ENCODE results near the gene DUSP5. TPM values are rescaled to one million over a fixed set of nuclear protein-coding genes. Genes with fewer than 3 reads are reported as not detected.

DUSP5 gene
- total and polyA plus RNA-seq, 2 experiments from 2014 or later, result 49.6 to 60.7 TPM

DNA sequence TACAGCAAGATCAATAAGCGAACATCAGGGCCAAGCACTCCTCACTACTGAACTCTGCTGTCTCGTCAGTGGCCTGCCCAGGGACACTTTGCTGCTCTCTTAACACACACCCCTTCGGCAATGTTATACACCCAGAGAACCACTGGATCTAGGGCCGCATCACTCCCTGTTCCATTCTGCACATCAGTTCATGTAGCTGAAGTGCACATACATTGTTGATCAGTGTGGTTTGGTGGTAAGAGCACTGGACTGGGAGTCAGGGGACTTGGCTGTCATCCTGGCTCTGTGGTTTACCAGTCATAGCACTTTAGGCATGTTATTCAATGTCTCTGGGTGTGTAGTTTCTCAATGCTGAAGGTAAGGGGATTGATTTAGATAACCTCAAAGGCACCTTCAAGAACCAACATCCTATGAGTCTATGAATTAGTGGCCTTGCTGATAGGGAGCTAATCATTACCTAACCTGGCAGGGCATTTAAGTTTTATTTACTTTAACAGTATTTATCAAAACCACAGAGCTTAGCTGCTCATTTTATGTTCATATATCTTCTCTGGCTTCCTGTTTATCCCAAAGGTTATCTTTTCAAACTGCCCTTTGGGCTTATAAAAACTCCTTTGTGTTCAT lies 24.8 kb downstream of the DUSP5 start:
- Histone ChIP-seq H3K4me1 (ENCODE audit: insufficient read depth) (no peaks in the 10 kb centered on the region), H3K4me3 (no peak overlapping the region), H3K36me3 (replicated peaks; ENCODE audit: insufficient read depth, low read depth) (no peaks in the 10 kb centered on the region), H3K9me2 (replicated peaks; ENCODE audit: insufficient read depth) (no peaks in the 10 kb centered on the region), H2AFZ (no peak overlapping the region), H4K20me1 (ENCODE audit: insufficient read depth, poor library complexity, severe bottlenecking) (no peaks in the 10 kb centered on the region), H3K27ac (peak overlapping the region; percentile 49), H3K79me2 (no peaks in the 10 kb centered on the region), H3K4me2 (peak overlapping the region; percentile 21), H3K27me3 (peaks cover 13% of the 10 kb centered on the region), H3K9me3 (ENCODE audit: low read depth) (no peaks in the 10 kb centered on the region)
- no peak for DNase-seq (ENCODE audit: low spot score)
- WGBS (ENCODE audit: low lambda C conversion rate, missing lambda C conversion rate), result 61% methylated on average over 4 of the region's 4 CpGs
- TF ChIP-seq EZH2 (IDR thresholded peaks at IDR 0.05; ENCODE audit: borderline replicate concordance) (no peak), EZH2phosphoT487 (IDR thresholded peaks at IDR 0.05; ENCODE audit: low read depth, severe bottlenecking, unreplicated experiment) (no peak)
- TF ChIP-seq, protein P1, sequence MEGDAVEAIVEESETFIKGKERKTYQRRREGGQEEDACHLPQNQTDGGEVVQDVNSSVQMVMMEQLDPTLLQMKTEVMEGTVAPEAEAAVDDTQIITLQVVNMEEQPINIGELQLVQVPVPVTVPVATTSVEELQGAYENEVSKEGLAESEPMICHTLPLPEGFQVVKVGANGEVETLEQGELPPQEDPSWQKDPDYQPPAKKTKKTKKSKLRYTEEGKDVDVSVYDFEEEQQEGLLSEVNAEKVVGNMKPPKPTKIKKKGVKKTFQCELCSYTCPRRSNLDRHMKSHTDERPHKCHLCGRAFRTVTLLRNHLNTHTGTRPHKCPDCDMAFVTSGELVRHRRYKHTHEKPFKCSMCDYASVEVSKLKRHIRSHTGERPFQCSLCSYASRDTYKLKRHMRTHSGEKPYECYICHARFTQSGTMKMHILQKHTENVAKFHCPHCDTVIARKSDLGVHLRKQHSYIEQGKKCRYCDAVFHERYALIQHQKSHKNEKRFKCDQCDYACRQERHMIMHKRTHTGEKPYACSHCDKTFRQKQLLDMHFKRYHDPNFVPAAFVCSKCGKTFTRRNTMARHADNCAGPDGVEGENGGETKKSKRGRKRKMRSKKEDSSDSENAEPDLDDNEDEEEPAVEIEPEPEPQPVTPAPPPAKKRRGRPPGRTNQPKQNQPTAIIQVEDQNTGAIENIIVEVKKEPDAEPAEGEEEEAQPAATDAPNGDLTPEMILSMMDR (IDR thresholded peaks at IDR 0.05; ENCODE audit: poor library complexity), result no peak

DNA sequence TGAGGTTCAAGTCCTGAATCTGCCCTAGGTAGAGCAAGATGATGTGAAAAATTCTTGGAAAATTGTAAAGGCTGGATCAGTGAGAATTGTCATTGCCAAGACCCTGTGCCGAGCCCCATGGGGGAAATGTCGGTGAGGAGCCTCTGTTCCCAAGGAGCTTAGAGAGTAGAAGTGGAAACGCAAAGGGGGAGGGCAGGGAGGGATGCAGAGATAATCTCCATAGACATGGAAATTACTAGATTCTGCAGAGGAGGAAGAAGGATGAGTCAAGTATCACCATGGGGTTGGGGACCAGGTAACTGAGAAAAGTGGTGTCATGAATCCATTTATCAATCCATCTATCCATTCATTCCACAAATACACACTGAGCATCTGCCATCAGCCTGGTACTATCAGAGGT lies 26.0 kb downstream of the DUSP5 start:
- no peak overlapping the region for H3K4me2 ChIP-seq

DNA sequence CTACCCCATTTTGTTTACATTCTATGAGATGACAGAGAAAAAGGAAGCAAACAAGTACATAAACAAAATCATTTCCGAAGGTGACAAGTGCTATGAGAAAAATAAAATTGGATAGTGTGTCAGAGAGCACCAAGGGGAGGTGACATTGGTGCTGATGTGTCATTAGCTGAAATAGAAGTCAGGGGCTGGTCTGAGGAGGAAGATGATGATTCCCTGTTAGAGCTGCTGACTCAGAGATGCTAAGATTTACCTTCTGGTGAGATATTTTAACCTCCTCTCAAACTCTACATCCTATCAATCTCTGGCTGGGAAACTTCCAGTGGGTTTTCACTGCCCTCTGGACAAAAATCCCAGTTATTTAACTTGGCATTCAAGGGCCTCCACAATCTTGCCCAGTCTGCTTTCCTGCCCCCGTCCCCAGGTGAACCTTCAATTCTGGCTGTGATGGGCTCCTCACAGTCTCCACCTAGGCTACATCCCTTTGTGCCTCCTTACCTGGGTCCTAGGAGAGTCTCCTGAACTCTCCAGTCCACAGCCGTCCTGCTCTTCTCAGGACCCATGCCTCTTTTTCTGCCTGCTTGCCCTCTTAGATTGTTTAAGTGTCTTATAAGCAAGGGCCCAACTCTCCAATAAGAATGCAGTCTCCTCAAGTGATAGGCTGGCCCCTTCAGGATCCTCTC lies 26.6 kb downstream of the DUSP5 start:
- H3K4me1 ChIP-seq (ENCODE audit: insufficient read depth), result no peaks in the 10 kb centered on the region
- H3K79me2 ChIP-seq, result no peaks in the 10 kb centered on the region
- DNase-seq (ENCODE audit: low spot score), result no peak
- TF ChIP-seq EZH2 (IDR thresholded peaks at IDR 0.05; ENCODE audit: borderline replicate concordance) (no peak), EZH2phosphoT487 (IDR thresholded peaks at IDR 0.05; ENCODE audit: low read depth, severe bottlenecking, unreplicated experiment) (no peak)
- TF ChIP-seq, protein P1 (IDR thresholded peaks at IDR 0.05; ENCODE audit: poor library complexity), result no peak
- H3K9me2 ChIP-seq (replicated peaks; ENCODE audit: insufficient read depth), result no peaks in the 10 kb centered on the region
- no peak overlapping the region for H3K4me3 ChIP-seq
- peaks cover 18% of the 10 kb centered on the region for H3K27me3 ChIP-seq
- H3K27ac ChIP-seq, result no peak overlapping the region
- no peaks in the 10 kb centered on the region for H3K36me3 ChIP-seq (replicated peaks; ENCODE audit: insufficient read depth, low read depth)
- no peaks in the 10 kb centered on the region for H4K20me1 ChIP-seq (ENCODE audit: insufficient read depth, poor library complexity, severe bottlenecking)
- no peak overlapping the region for H2AFZ ChIP-seq
- H3K4me2 ChIP-seq, result no peak overlapping the region
- no peaks in the 10 kb centered on the region for H3K9me3 ChIP-seq (ENCODE audit: low read depth)
- WGBS (ENCODE audit: low lambda C conversion rate, missing lambda C conversion rate), result 95% methylated on average over 3 of the region's 3 CpGs

More for the DNA sequence above, 26.0 kb downstream of the DUSP5 start:
- Histone ChIP-seq H3K27ac (no peak overlapping the region), H3K4me3 (no peak overlapping the region), H3K9me2 (replicated peaks; ENCODE audit: insufficient read depth) (no peaks in the 10 kb centered on the region), H3K9me3 (ENCODE audit: low read depth) (no peaks in the 10 kb centered on the region), H3K79me2 (no peaks in the 10 kb centered on the region), H4K20me1 (ENCODE audit: insufficient read depth, poor library complexity, severe bottlenecking) (no peaks in the 10 kb centered on the region), H3K36me3 (replicated peaks; ENCODE audit: insufficient read depth, low read depth) (no peaks in the 10 kb centered on the region), H3K4me1 (ENCODE audit: insufficient read depth) (no peaks in the 10 kb centered on the region), H2AFZ (no peak overlapping the region), H3K27me3 (peaks cover 18% of the 10 kb centered on the region)
- 82% methylated on average over 3 of the region's 3 CpGs for WGBS (ENCODE audit: low lambda C conversion rate, missing lambda C conversion rate)
- DNase-seq (ENCODE audit: low spot score), result no peak
- TF ChIP-seq, protein P1 (IDR thresholded peaks at IDR 0.05; ENCODE audit: poor library complexity), result no peak
- TF ChIP-seq EZH2phosphoT487 (IDR thresholded peaks at IDR 0.05; ENCODE audit: low read depth, severe bottlenecking, unreplicated experiment) (no peak), EZH2 (IDR thresholded peaks at IDR 0.05; ENCODE audit: borderline replicate concordance) (no peak)
